Prostate gland (tissue), 2 donors: ENCODE measurements around the gene TANC1.

Experiments
- POLR2A ChIP-seq: fragments of 450-650 bp; IDR thresholded peaks from one replicate; pipeline ENCODE4 v1.6.1; 2016; ENCODE audit warnings: antibody characterized with exemption, mild to moderate bottlenecking
- POLR2AphosphoS5 ChIP-seq: sonication (generic); formaldehyde crosslinking; IDR thresholded peaks from one replicate; pipeline ENCODE4 v1.6.1; 2017; ENCODE audit warnings: antibody characterized with exemption
- TF ChIP-seq, protein P1 (sequence below), 4 experiments: fragments of 200-600 bp in 2 of 4; fragments of 450-650 bp in 2 of 4; sonication (generic) in 2 of 4; IDR thresholded peaks; 1 replicate in 3 of 4; 2 replicates in 1 of 4; pipeline ENCODE4 v1.5.1; 2016 to 2019; ENCODE audit warnings: antibody characterized with exemption in 4 of 4, mild to moderate bottlenecking in 2 of 4, moderate library complexity in 2 of 4

DNA sequence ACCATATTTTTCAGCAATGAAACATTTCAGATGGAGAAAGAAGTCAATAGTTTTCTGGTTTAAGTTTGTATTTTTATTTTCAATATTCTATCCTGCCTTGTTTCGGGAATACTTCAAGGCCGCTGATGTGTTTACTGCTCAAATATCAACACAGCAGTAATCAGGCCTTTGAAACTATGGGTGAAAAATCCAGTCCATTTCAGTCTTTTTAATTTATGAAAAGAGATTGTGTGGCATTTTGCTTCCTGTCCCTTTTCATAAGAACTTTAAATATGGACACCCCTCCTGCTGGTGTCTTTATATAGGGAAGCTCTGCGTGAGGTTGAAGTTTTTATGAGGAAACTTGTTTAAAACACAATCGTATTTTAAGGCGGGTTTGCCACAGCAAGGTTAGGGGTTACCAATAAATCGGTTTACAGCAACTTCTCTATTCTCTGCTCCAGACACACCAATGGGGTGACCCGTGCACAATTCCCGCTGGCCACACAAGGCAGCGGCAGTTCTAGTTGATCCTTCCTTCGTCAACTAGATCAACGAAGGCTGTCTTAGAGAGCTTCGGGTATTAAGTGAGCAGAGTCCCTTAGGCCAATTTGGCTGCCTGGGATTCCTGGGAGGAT lies 1.2 kb upstream of the TANC1 start:
- TF ChIP-seq, protein P1, sequence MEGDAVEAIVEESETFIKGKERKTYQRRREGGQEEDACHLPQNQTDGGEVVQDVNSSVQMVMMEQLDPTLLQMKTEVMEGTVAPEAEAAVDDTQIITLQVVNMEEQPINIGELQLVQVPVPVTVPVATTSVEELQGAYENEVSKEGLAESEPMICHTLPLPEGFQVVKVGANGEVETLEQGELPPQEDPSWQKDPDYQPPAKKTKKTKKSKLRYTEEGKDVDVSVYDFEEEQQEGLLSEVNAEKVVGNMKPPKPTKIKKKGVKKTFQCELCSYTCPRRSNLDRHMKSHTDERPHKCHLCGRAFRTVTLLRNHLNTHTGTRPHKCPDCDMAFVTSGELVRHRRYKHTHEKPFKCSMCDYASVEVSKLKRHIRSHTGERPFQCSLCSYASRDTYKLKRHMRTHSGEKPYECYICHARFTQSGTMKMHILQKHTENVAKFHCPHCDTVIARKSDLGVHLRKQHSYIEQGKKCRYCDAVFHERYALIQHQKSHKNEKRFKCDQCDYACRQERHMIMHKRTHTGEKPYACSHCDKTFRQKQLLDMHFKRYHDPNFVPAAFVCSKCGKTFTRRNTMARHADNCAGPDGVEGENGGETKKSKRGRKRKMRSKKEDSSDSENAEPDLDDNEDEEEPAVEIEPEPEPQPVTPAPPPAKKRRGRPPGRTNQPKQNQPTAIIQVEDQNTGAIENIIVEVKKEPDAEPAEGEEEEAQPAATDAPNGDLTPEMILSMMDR (IDR thresholded peaks at IDR 0.05) = no peak
- TF ChIP-seq POLR2A (no peak), POLR2AphosphoS5 (no peak)
